Panc1 (cell line): ENCODE data around the gene PNPLA8.

Source experiments
- CTCF ChIP-seq: fragments of 450-650 bp; IDR thresholded peaks from 2 replicates; pipeline ENCODE4 v1.5.1; 2017; ENCODE audit warnings: mild to moderate bottlenecking
- REST ChIP-seq, 2 experiments: IDR thresholded peaks; 2 replicates each; pipeline ENCODE4 v1.6.1; 2011 to 2012; ENCODE audit warnings: low read depth in 2 of 2, control low read depth in 1 of 2, low read length in 1 of 2, mild to moderate bottlenecking in 1 of 2, moderate library complexity in 1 of 2; ENCODE audit not compliant: insufficient read depth in 1 of 2

GRCh38 chr7:108459922-108460551 is 65.9 kb downstream of the PNPLA8 start:
- TF ChIP-seq CTCF (peak; percentile 56), REST (IDR thresholded peaks at IDR 0.05; ENCODE audit: insufficient read depth in 1 of 2, low read depth in 2 of 2, low read length in 1 of 2) (no peak)
